Osteocyte (in vitro differentiated cells): ENCODE data around the gene USP37. TPM values are rescaled to one million over a fixed set of nuclear protein-coding genes. Genes with fewer than 3 reads are reported as not detected.

Experiments
- DNase-seq: peaks from one replicate; pipeline ENCODE4 v3.0.0; 2021; ENCODE audit warnings: mixed read lengths; ENCODE audit not compliant: unreplicated experiment; ENCODE audit errors: extremely low spot score
- H3K27ac Mint-ChIP-seq: one replicate; pipeline ENCODE4 v1.8.0; 2021; ENCODE audit warnings: mild to moderate bottlenecking, mixed read lengths; ENCODE audit not compliant: unreplicated experiment
- H3K27me3 Mint-ChIP-seq: one replicate; pipeline ENCODE4 v1.8.0; 2021; ENCODE audit warnings: mixed read lengths; ENCODE audit not compliant: unreplicated experiment
- H3K36me3 Mint-ChIP-seq: one replicate; pipeline ENCODE4 v1.8.0; 2021; ENCODE audit warnings: mixed read lengths; ENCODE audit not compliant: unreplicated experiment
- H3K4me1 Mint-ChIP-seq: one replicate; pipeline ENCODE4 v1.8.0; 2021; ENCODE audit warnings: mixed read lengths; ENCODE audit not compliant: unreplicated experiment
- H3K4me3 Mint-ChIP-seq: one replicate; pipeline ENCODE4 v1.8.0; 2021; ENCODE audit warnings: mild to moderate bottlenecking, moderate library complexity, mixed read lengths; ENCODE audit not compliant: unreplicated experiment
- H3K9me3 Mint-ChIP-seq: one replicate; pipeline ENCODE4 v1.8.0; 2021; ENCODE audit warnings: mixed read lengths; ENCODE audit not compliant: unreplicated experiment
- total RNA-seq: library from RNA; stranded (reverse); gene quantifications from 2 replicates; pipeline ENCODE4 v1.2.1, GENCODE V29; 2021
- TF ChIP-seq, protein P1 (sequence below): fragments of 200-600 bp; sonication (generic); IDR thresholded peaks from 2 replicates; pipeline ENCODE4 v1.5.0; 2021; ENCODE audit warnings: antibody characterized with exemption, mild to moderate bottlenecking, moderate library complexity

Gene USP37
- total RNA-seq, 1 donor from 2014 or later: 14.6 TPM

- H3K4me1 Mint-ChIP-seq: no peaks in the 10 kb centered on the region
- H3K36me3 Mint-ChIP-seq: peaks cover 39% of the 10 kb centered on the region
- no peaks in the 10 kb centered on the region for H3K9me3 Mint-ChIP-seq
- H3K27me3 Mint-ChIP-seq: no peaks in the 10 kb centered on the region
- TF ChIP-seq, protein P1, sequence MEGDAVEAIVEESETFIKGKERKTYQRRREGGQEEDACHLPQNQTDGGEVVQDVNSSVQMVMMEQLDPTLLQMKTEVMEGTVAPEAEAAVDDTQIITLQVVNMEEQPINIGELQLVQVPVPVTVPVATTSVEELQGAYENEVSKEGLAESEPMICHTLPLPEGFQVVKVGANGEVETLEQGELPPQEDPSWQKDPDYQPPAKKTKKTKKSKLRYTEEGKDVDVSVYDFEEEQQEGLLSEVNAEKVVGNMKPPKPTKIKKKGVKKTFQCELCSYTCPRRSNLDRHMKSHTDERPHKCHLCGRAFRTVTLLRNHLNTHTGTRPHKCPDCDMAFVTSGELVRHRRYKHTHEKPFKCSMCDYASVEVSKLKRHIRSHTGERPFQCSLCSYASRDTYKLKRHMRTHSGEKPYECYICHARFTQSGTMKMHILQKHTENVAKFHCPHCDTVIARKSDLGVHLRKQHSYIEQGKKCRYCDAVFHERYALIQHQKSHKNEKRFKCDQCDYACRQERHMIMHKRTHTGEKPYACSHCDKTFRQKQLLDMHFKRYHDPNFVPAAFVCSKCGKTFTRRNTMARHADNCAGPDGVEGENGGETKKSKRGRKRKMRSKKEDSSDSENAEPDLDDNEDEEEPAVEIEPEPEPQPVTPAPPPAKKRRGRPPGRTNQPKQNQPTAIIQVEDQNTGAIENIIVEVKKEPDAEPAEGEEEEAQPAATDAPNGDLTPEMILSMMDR: no peak
- DNase-seq: no peak
- H3K27ac Mint-ChIP-seq: no peak overlapping the region
- no peak overlapping the region for H3K4me3 Mint-ChIP-seq
These were observed 17.4 kb upstream of the USP37 start for GRCh38 chr2:218585541-218585940.

DNA sequence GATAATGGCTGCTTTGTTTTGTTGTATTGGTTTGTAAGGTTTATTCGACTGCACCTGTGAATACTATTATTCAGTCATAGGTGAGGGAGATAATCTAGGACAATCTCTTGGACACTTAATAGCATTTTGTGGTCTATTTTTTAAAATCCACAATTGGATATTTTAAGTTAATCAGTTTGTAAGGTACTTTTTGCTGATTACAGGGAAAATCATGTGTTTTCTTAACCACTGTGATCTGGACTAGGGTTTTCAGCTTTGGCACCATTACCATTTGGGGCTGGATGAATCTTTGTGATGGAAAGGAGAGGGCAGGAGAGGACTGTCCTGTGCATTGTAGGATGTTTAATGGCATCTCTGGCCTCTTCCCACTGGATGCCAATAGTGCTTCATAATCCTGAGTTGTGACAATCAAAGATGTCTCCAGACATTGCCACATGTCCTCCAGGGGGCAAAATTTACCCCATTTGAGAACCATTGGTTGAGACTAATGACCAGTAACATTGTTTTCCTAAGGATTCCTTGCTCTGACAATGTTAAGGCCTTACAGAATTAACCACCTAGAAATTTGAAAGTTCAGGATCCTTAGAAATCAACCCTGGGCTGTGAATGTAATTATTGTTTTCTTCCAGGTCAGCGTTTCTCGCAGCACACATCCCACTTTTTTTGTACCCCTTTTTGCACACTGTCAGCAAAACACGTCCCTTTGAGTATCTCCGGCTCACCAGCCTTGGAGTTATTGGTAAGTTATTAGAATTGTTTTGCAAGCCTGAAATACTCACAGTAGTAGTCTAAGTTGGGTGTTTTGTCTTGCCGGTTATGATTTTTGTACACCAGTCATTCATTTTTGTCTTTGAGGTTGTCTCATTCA, 16.1 kb upstream of the USP37 start:
- Mint-ChIP-seq H3K9me3 (no peaks in the 10 kb centered on the region), H3K36me3 (peaks cover 40% of the 10 kb centered on the region), H3K27ac (no peak overlapping the region), H3K27me3 (no peaks in the 10 kb centered on the region), H3K4me1 (no peaks in the 10 kb centered on the region), H3K4me3 (no peak overlapping the region)
- DNase-seq: no peak
- TF ChIP-seq, protein P1: peak; percentile 37

DNA sequence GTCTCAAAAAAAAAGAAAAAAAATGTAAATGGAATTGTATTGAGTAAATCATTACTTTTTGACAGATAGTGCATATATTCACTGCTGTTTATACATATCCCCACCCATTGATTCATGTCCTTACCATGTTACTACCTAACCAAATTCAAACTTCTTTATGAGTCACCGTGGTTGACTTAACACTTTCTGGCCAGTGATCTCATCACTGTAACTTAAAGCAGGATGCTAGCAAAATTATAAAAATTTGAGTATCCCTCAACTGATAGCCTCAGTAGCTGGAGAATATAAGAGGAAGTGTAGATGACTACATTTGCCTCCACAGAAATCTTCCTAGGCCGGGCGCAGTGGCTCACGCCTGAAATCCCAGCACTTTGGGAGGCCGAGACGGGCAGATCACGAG, 13.9 kb upstream of the USP37 start:
- TF ChIP-seq, protein P1: no peak
- H3K36me3 Mint-ChIP-seq: peaks cover 28% of the 10 kb centered on the region
- peaks cover 1% of the 10 kb centered on the region for H3K4me1 Mint-ChIP-seq
- DNase-seq: no peak
- no peak overlapping the region for H3K4me3 Mint-ChIP-seq
- H3K9me3 Mint-ChIP-seq: no peaks in the 10 kb centered on the region
- H3K27me3 Mint-ChIP-seq: no peaks in the 10 kb centered on the region
- no peak overlapping the region for H3K27ac Mint-ChIP-seq

GRCh38 chr2:218578272-218578877, 10.2 kb upstream of the USP37 start:
- Mint-ChIP-seq H3K27me3 (no peaks in the 10 kb centered on the region), H3K4me3 (no peak overlapping the region), H3K9me3 (no peaks in the 10 kb centered on the region), H3K4me1 (peaks cover 1% of the 10 kb centered on the region), H3K27ac (no peak overlapping the region), H3K36me3 (peaks cover 21% of the 10 kb centered on the region)
- TF ChIP-seq, protein P1: no peak
- DNase-seq: no peak

- DNase-seq: no peak
- Mint-ChIP-seq H3K4me3 (no peak overlapping the region), H3K36me3 (peaks cover 17% of the 10 kb centered on the region), H3K9me3 (no peaks in the 10 kb centered on the region), H3K27ac (peak overlapping the region; percentile 28), H3K4me1 (peaks cover 2% of the 10 kb centered on the region), H3K27me3 (no peaks in the 10 kb centered on the region)
- TF ChIP-seq, protein P1: no peak
These were observed 9.5 kb upstream of the USP37 start for GRCh38 chr2:218577482-218578220.
